Measurements from ENCODE around the gene KREMEN1.
"Not testable (repeated sequence)": the region's sequence is repeated elsewhere in the genome, so short reads cannot be mapped to it uniquely, and the experiment has no call there.

DNA sequence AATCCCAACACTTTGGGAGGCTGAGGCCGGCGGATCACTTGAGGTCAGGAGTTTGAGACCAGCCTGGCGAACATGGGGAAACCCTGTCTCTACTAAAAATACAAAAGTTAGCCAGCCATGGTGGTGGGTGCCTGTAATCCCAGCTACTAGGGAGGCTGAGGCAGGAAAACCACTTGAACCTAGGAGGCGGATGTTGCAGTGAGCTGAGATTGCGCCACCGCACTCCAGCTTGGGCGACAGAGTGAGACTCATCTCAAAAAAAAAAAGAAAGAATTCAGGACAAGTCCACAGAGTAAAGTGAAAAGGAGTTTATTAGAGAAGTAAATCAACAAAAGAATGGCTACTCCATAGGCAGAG lies 10.7 kb downstream of the KREMEN1 start:
- TF ChIP-seq, protein P1, sequence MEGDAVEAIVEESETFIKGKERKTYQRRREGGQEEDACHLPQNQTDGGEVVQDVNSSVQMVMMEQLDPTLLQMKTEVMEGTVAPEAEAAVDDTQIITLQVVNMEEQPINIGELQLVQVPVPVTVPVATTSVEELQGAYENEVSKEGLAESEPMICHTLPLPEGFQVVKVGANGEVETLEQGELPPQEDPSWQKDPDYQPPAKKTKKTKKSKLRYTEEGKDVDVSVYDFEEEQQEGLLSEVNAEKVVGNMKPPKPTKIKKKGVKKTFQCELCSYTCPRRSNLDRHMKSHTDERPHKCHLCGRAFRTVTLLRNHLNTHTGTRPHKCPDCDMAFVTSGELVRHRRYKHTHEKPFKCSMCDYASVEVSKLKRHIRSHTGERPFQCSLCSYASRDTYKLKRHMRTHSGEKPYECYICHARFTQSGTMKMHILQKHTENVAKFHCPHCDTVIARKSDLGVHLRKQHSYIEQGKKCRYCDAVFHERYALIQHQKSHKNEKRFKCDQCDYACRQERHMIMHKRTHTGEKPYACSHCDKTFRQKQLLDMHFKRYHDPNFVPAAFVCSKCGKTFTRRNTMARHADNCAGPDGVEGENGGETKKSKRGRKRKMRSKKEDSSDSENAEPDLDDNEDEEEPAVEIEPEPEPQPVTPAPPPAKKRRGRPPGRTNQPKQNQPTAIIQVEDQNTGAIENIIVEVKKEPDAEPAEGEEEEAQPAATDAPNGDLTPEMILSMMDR (IDR thresholded peaks at IDR 0.05): not testable (repeated sequence)
- TF ChIP-seq EZH2phosphoT487 (IDR thresholded peaks at IDR 0.05): not testable (repeated sequence)

All from neural progenitor cell (in vitro differentiated cells).